HL-60/S4 (cell line): ENCODE data around the gene DNASE1L3.
"Not testable (repeated sequence)": the region's sequence is repeated elsewhere in the genome, so short reads cannot be mapped to it uniquely, and the experiment has no call there.

Experiments
- in situ Hi-C: fragments of 300-500 bp; cut with MboI; formaldehyde crosslinking; loops from 2 replicates; pipeline ENCODE4 v1.14.3; 2022; ENCODE audit warnings: low sequenced_read_pairs

The DNASE1L3 gene

GRCh38 chr3:58236527-58237237 lies 25.9 kb upstream of the DNASE1L3 start:
- in situ Hi-C loops: no loop called here

- in situ Hi-C loops: no loop called here
These were observed 25.2 kb upstream of the DNASE1L3 start for GRCh38 chr3:58235970-58236369.

- in situ Hi-C loops: no loop called here
These were observed 23.8 kb upstream of the DNASE1L3 start for GRCh38 chr3:58234516-58234931.

GRCh38 chr3:58231666-58232065 lies 20.9 kb upstream of the DNASE1L3 start:
- in situ Hi-C loops: no loop called here

GRCh38 chr3:58230876-58231552 lies 20.2 kb upstream of the DNASE1L3 start:
- in situ Hi-C loops: no loop called here

GRCh38 chr3:58227933-58228332 lies 17.2 kb upstream of the DNASE1L3 start:
- in situ Hi-C loops: not testable (repeated sequence)

- in situ Hi-C loops: no loop called here
These were observed 13.1 kb upstream of the DNASE1L3 start for GRCh38 chr3:58223855-58224254.

- in situ Hi-C loops: no loop called here
These were observed 11.5 kb upstream of the DNASE1L3 start for GRCh38 chr3:58222161-58222724.

GRCh38 chr3:58218904-58219303 lies 8.1 kb upstream of the DNASE1L3 start:
- in situ Hi-C loops: no loop called here

GRCh38 chr3:58217209-58217811 lies 6.5 kb upstream of the DNASE1L3 start:
- in situ Hi-C loops: no loop called here

- in situ Hi-C loops: no loop called here
These were observed 5.9 kb upstream of the DNASE1L3 start for GRCh38 chr3:58216496-58217195.

GRCh38 chr3:58215317-58216025 lies 4.7 kb upstream of the DNASE1L3 start:
- in situ Hi-C loops: no loop called here

- in situ Hi-C loops: no loop called here
These were observed 3.9 kb upstream of the DNASE1L3 start for GRCh38 chr3:58214484-58215316.

GRCh38 chr3:58209933-58210332 lies 839 bp downstream of the DNASE1L3 start:
- in situ Hi-C loops: no loop called here

- in situ Hi-C loops: no loop called here
These were observed 2.8 kb downstream of the DNASE1L3 start for GRCh38 chr3:58207954-58208353.

GRCh38 chr3:58206406-58207011 lies 4.3 kb downstream of the DNASE1L3 start:
- in situ Hi-C loops: no loop called here

GRCh38 chr3:58205981-58206380 lies 4.8 kb downstream of the DNASE1L3 start:
- in situ Hi-C loops: no loop called here

GRCh38 chr3:58204720-58205119 lies 6.1 kb downstream of the DNASE1L3 start:
- in situ Hi-C loops: no loop called here

GRCh38 chr3:58203541-58203940 lies 7.2 kb downstream of the DNASE1L3 start:
- in situ Hi-C loops: no loop called here
